ENCODE measurements around the gene PCDH9.
A peak's percentile ranks its signal among the peaks of the same experiment; 100 is the strongest.

PCDH9 gene

GRCh38 chr13:67076378-67076777, 153.8 kb downstream of the PCDH9 start:
- H3K4me2 ChIP-seq (ENCODE audit: low read depth, low read length, poor library complexity, severe bottlenecking) = no peak overlapping the region
- peaks cover 12% of the 10 kb centered on the region for H3K4me1 ChIP-seq (ENCODE audit: insufficient read depth, low read length, poor library complexity, severe bottlenecking)
- TF ChIP-seq EZH2phosphoT487 (IDR thresholded peaks at IDR 0.05; ENCODE audit: borderline replicate concordance) (no peak), CTCF (conservative IDR thresholded peaks at IDR 0.05; ENCODE audit: low read length) (no peak)

GRCh38 chr13:67075239-67075638, 154.9 kb downstream of the PCDH9 start:
- no peak for TF ChIP-seq EZH2phosphoT487 (IDR thresholded peaks at IDR 0.05; ENCODE audit: borderline replicate concordance)
- peak; percentile 60 for TF ChIP-seq CTCF (conservative IDR thresholded peaks at IDR 0.05; ENCODE audit: low read length)
- Histone ChIP-seq H3K9ac (ENCODE audit: low read depth, low read length, poor library complexity, severe bottlenecking) (no peak overlapping the region), H2AFZ (ENCODE audit: low read length) (peak overlapping the region; percentile 40; the same call in 1 of the 2 replicates), H3K9me2 (replicated peaks; ENCODE audit: low read depth, low read length) (no peaks in the 10 kb centered on the region), H4K20me1 (ENCODE audit: insufficient read depth, low read length, poor library complexity, severe bottlenecking) (no peaks in the 10 kb centered on the region), H3K4me3 (ENCODE audit: low read length, poor library complexity, severe bottlenecking) (peak overlapping the region; percentile 43), H3K27me3 (ENCODE audit: insufficient read depth, low read length, poor library complexity, severe bottlenecking) (no peaks in the 10 kb centered on the region), H3F3A (ENCODE audit: low read depth) (peaks cover 4% of the 10 kb centered on the region; the same call in 1 of the 2 replicates), H3K4me2 (ENCODE audit: low read depth, low read length, poor library complexity, severe bottlenecking) (peak overlapping the region; percentile 41), H3K79me2 (ENCODE audit: insufficient read depth, low read length) (no peaks in the 10 kb centered on the region), H3K4me1 (ENCODE audit: insufficient read depth, low read length, poor library complexity, severe bottlenecking) (peaks cover 24% of the 10 kb centered on the region), H3K36me3 (ENCODE audit: insufficient read depth, low read length) (no peaks in the 10 kb centered on the region), H3K9me3 (ENCODE audit: insufficient read depth, low read depth, low read length) (no peaks in the 10 kb centered on the region)

More at GRCh38 chr13:67076378-67076777, 153.8 kb downstream of the PCDH9 start:
- no peaks in the 10 kb centered on the region for H3K9me3 ChIP-seq (ENCODE audit: insufficient read depth, low read depth, low read length)
- H3K4me3 ChIP-seq (ENCODE audit: low read length, poor library complexity, severe bottlenecking) = no peak overlapping the region
- no peak overlapping the region for H2AFZ ChIP-seq (ENCODE audit: low read length)
- H3K79me2 ChIP-seq (ENCODE audit: insufficient read depth, low read length) = no peaks in the 10 kb centered on the region
- H3K36me3 ChIP-seq (ENCODE audit: insufficient read depth, low read length) = no peaks in the 10 kb centered on the region
- H3F3A ChIP-seq (ENCODE audit: low read depth) = peaks cover 4% of the 10 kb centered on the region; the same call in 1 of the 2 replicates
- H3K27me3 ChIP-seq (ENCODE audit: insufficient read depth, low read length, poor library complexity, severe bottlenecking) = no peaks in the 10 kb centered on the region
- H3K9ac ChIP-seq (ENCODE audit: low read depth, low read length, poor library complexity, severe bottlenecking) = no peak overlapping the region
- no peaks in the 10 kb centered on the region for H3K9me2 ChIP-seq (replicated peaks; ENCODE audit: low read depth, low read length)
- H4K20me1 ChIP-seq (ENCODE audit: insufficient read depth, low read length, poor library complexity, severe bottlenecking) = no peaks in the 10 kb centered on the region

GRCh38 chr13:67071918-67072598, 158.1 kb downstream of the PCDH9 start:
- H3K4me1 ChIP-seq (ENCODE audit: insufficient read depth, low read length, poor library complexity, severe bottlenecking) = peaks cover 26% of the 10 kb centered on the region
- no peaks in the 10 kb centered on the region for H4K20me1 ChIP-seq (ENCODE audit: insufficient read depth, low read length, poor library complexity, severe bottlenecking)
- H3K9me3 ChIP-seq (ENCODE audit: insufficient read depth, low read depth, low read length) = no peaks in the 10 kb centered on the region
- peak overlapping the region; percentile 45 for H3K4me2 ChIP-seq (ENCODE audit: low read depth, low read length, poor library complexity, severe bottlenecking)
- peaks cover 4% of the 10 kb centered on the region; the same call in 1 of the 2 replicates for H3F3A ChIP-seq (ENCODE audit: low read depth)
- 0 out of 2 replicates have a peak overlapping the region, but pooled peaks have one; percentile 5 for H2AFZ ChIP-seq (ENCODE audit: low read length)
- H3K27me3 ChIP-seq (ENCODE audit: insufficient read depth, low read length, poor library complexity, severe bottlenecking) = no peaks in the 10 kb centered on the region
- H3K9me2 ChIP-seq (replicated peaks; ENCODE audit: low read depth, low read length) = no peaks in the 10 kb centered on the region
- no peaks in the 10 kb centered on the region for H3K36me3 ChIP-seq (ENCODE audit: insufficient read depth, low read length)
- TF ChIP-seq EZH2phosphoT487 (IDR thresholded peaks at IDR 0.05; ENCODE audit: borderline replicate concordance) (no peak), CTCF (conservative IDR thresholded peaks at IDR 0.05; ENCODE audit: low read length) (no peak)
- H3K4me3 ChIP-seq (ENCODE audit: low read length, poor library complexity, severe bottlenecking) = no peak overlapping the region
- no peak overlapping the region for H3K9ac ChIP-seq (ENCODE audit: low read depth, low read length, poor library complexity, severe bottlenecking)
- H3K79me2 ChIP-seq (ENCODE audit: insufficient read depth, low read length) = no peaks in the 10 kb centered on the region

All from Loucy (cell line).